HG03095 (cell line): ENCODE measurements around the gene IQGAP1.
"Not testable (repeated sequence)": the region's sequence is repeated elsewhere in the genome, so short reads cannot be mapped to it uniquely, and the experiment has no call there.

ENCODE experiments used
- ATAC-seq: cut with Tn5 transposase; IDR thresholded peaks from one replicate; pipeline ENCODE4 v1.9.1; 2021; ENCODE audit warnings: moderate library complexity; ENCODE audit not compliant: unreplicated experiment

IQGAP1 gene

GRCh38 chr15:90409587-90409986 lies 21.5 kb downstream of the IQGAP1 start:
- not testable (repeated sequence) for ATAC-seq

GRCh38 chr15:90410316-90410715 lies 22.3 kb downstream of the IQGAP1 start:
- not testable (repeated sequence) for ATAC-seq

- ATAC-seq, result no peak
Measured at GRCh38 chr15:90411176-90411575, 23.1 kb downstream of the IQGAP1 start.

- peak; percentile 97 for ATAC-seq
Measured at GRCh38 chr15:90412356-90413194, 24.5 kb downstream of the IQGAP1 start.

GRCh38 chr15:90413411-90414379 lies 25.7 kb downstream of the IQGAP1 start:
- ATAC-seq, result no peak

- no peak for ATAC-seq
Measured at GRCh38 chr15:90414408-90415028, 26.5 kb downstream of the IQGAP1 start.

GRCh38 chr15:90416052-90416451 lies 28.0 kb downstream of the IQGAP1 start:
- ATAC-seq, result not testable (repeated sequence)

GRCh38 chr15:90418627-90419026 lies 30.6 kb downstream of the IQGAP1 start:
- ATAC-seq, result no peak

- no peak for ATAC-seq
Measured at GRCh38 chr15:90419206-90419605, 31.2 kb downstream of the IQGAP1 start.

- ATAC-seq, result peak; percentile 61
Measured at GRCh38 chr15:90419738-90420406, 31.8 kb downstream of the IQGAP1 start.

GRCh38 chr15:90420451-90420850 lies 32.4 kb downstream of the IQGAP1 start:
- ATAC-seq, result no peak

- no peak for ATAC-seq
Measured at GRCh38 chr15:90421527-90421926, 33.5 kb downstream of the IQGAP1 start.

GRCh38 chr15:90422043-90422442 lies 34.0 kb downstream of the IQGAP1 start:
- no peak for ATAC-seq

GRCh38 chr15:90422936-90423335 lies 34.9 kb downstream of the IQGAP1 start:
- no peak for ATAC-seq

GRCh38 chr15:90423801-90424319 lies 35.8 kb downstream of the IQGAP1 start:
- no peak for ATAC-seq

- no peak for ATAC-seq
Measured at GRCh38 chr15:90425726-90426346, 37.8 kb downstream of the IQGAP1 start.

- ATAC-seq, result no peak
Measured at GRCh38 chr15:90427185-90427584, 39.1 kb downstream of the IQGAP1 start.

GRCh38 chr15:90432253-90432652 lies 44.2 kb downstream of the IQGAP1 start:
- no peak for ATAC-seq

- no peak for ATAC-seq
Measured at GRCh38 chr15:90435652-90436337, 47.8 kb downstream of the IQGAP1 start.
